HepG2 (cell line): ENCODE measurements around the gene RGS14. TPM values are rescaled to one million over a fixed set of nuclear protein-coding genes. Genes with fewer than 3 reads are reported as not detected.

Source experiments
- ATF2 ChIP-seq: sonication (generic); formaldehyde crosslinking; IDR thresholded peaks from 2 replicates; pipeline ENCODE4 v1.4.0; 2020; ENCODE audit warnings: missing genetic modification reagents
- CEBPG ChIP-seq: IDR thresholded peaks from 2 replicates; pipeline ENCODE4 v1.6.1; 2016
- CSRNP2 ChIP-seq: sonication (generic); formaldehyde crosslinking; conservative IDR thresholded peaks from 2 replicates; pipeline ENCODE4 v1.8.0; 2022; ENCODE audit warnings: low read depth, missing genetic modification reagents
- EHMT2 ChIP-seq: fragments of 200-600 bp; sonication (generic); IDR thresholded peaks from 2 replicates; pipeline ENCODE4 v1.7.0; 2017; ENCODE audit warnings: antibody characterized with exemption, low read depth, low read length, borderline replicate concordance
- FOSL1 ChIP-seq: sonication (generic); formaldehyde crosslinking; IDR thresholded peaks from 2 replicates; pipeline ENCODE4 v1.9.0; 2021; ENCODE audit warnings: missing genetic modification reagents, borderline replicate concordance
- GABPB1 ChIP-seq: IDR thresholded peaks from 2 replicates; pipeline ENCODE4 v1.6.1; 2016; ENCODE audit warnings: mild to moderate bottlenecking, missing genetic modification reagents, moderate library complexity, missing compliant biosample characterization
- GTF3A ChIP-seq: sonication (generic); formaldehyde crosslinking; conservative IDR thresholded peaks from 2 replicates; pipeline ENCODE4 v1.4.0; 2020; ENCODE audit warnings: mild to moderate bottlenecking, missing genetic modification reagents
- HOXA3 ChIP-seq: sonication (generic); formaldehyde crosslinking; IDR thresholded peaks from 2 replicates; pipeline ENCODE4 v1.5.0; 2020; ENCODE audit warnings: missing genetic modification reagents
- KLF16 ChIP-seq, 2 experiments: sonication (generic) in 1 of 2; formaldehyde crosslinking in 1 of 2; IDR thresholded peaks; 2 replicates each; pipeline versions ENCODE4 v1.6.1 to v1.8.0; 2016 to 2023; ENCODE audit warnings: missing genetic modification reagents in 2 of 2, missing compliant biosample characterization in 1 of 2
- MAF1 ChIP-seq: sonication (generic); formaldehyde crosslinking; IDR thresholded peaks from 2 replicates; pipeline ENCODE4 v1.5.0; 2020; ENCODE audit warnings: missing genetic modification reagents, borderline replicate concordance
- ONECUT2 ChIP-seq: sonication (generic); formaldehyde crosslinking; IDR thresholded peaks from 2 replicates; pipeline ENCODE4 v1.4.0; 2020; ENCODE audit warnings: missing genetic modification reagents
- PITX1 ChIP-seq: sonication (generic); formaldehyde crosslinking; IDR thresholded peaks from 2 replicates; pipeline ENCODE4 v1.5.1; 2020; ENCODE audit warnings: mild to moderate bottlenecking, missing genetic modification reagents
- RFX5 ChIP-seq: IDR thresholded peaks from 2 replicates; pipeline ENCODE4 v1.6.1; 2011; ENCODE audit warnings: low read depth, low read length, improper control_type of control experiment
- RFXAP ChIP-seq: sonication (generic); formaldehyde crosslinking; IDR thresholded peaks from 2 replicates; pipeline ENCODE4 v1.4.0; 2020; ENCODE audit warnings: missing genetic modification reagents, borderline replicate concordance
- SAP130 ChIP-seq: IDR thresholded peaks from 2 replicates; pipeline ENCODE4 v1.6.1; 2016; ENCODE audit warnings: low read depth
- SIX4 ChIP-seq: sonication (generic); formaldehyde crosslinking; IDR thresholded peaks from 2 replicates; pipeline ENCODE4 v1.4.0; 2020; ENCODE audit warnings: missing genetic modification reagents
- SOX6 ChIP-seq, 2 experiments: fragments of 450-650 bp in 1 of 2; sonication (generic) in 1 of 2; formaldehyde crosslinking in 1 of 2; IDR thresholded peaks; 2 replicates each; pipeline versions ENCODE4 v1.4.0 to v1.6.1; 2017 to 2020; ENCODE audit warnings: antibody characterized with exemption in 1 of 2, mild to moderate bottlenecking in 1 of 2, missing genetic modification reagents in 1 of 2
- SUZ12 ChIP-seq: fragments of 150-350 bp; IDR thresholded peaks from 2 replicates; pipeline ENCODE4 v1.6.1; 2014; ENCODE audit warnings: low read depth, low read length
- TRAFD1 ChIP-seq: sonication (generic); formaldehyde crosslinking; IDR thresholded peaks from 2 replicates; pipeline ENCODE4 v1.5.1; 2020; ENCODE audit warnings: missing genetic modification reagents, mild to moderate bottlenecking, borderline replicate concordance
- ZBTB7B ChIP-seq: sonication (generic); formaldehyde crosslinking; IDR thresholded peaks from 2 replicates; pipeline ENCODE4 v1.4.0; 2020; ENCODE audit warnings: missing genetic modification reagents
- ZFX ChIP-seq: sonication (generic); formaldehyde crosslinking; IDR thresholded peaks from 2 replicates; pipeline ENCODE4 v1.4.0; 2020; ENCODE audit warnings: mild to moderate bottlenecking, low read depth, missing genetic modification reagents, moderate library complexity
- ZMYM2 ChIP-seq: sonication (generic); formaldehyde crosslinking; IDR thresholded peaks from 2 replicates; pipeline ENCODE4 v1.8.0; 2022; ENCODE audit warnings: mild to moderate bottlenecking, missing genetic modification reagents
- ZMYM3 ChIP-seq: sonication (generic); formaldehyde crosslinking; IDR thresholded peaks from 2 replicates; pipeline ENCODE4 v1.5.1; 2020; ENCODE audit warnings: mild to moderate bottlenecking, missing genetic modification reagents
- ZNF17 ChIP-seq: sonication (generic); formaldehyde crosslinking; IDR thresholded peaks from 2 replicates; pipeline ENCODE4 v1.5.0; 2020; ENCODE audit warnings: mild to moderate bottlenecking, missing genetic modification reagents
- ZNF275 ChIP-seq: sonication (generic); formaldehyde crosslinking; IDR thresholded peaks from 2 replicates; pipeline ENCODE4 v1.8.0; 2022; ENCODE audit warnings: missing genetic modification reagents, mild to moderate bottlenecking, inconsistent platforms, borderline replicate concordance
- polyA plus RNA-seq, 8 experiments: library from polyadenylated mRNA; depleted of rRNA in 3 of 8; stranded (reverse) in 7 of 8; unstranded in 1 of 8; fragments of >200 nt; fragmentation: Illumina TruSeq in 4 of 8; extraction: Trizol in 4 of 8; gene quantifications; 2 replicates each; pipeline versions ENCODE4 v1.2.1 to v1.2.3, GENCODE V29; 2011 to 2016; ENCODE audit warnings: low read depth in 4 of 8, missing spikeins in 1 of 8, mixed read lengths in 1 of 8; ENCODE audit not compliant: insufficient read depth in 1 of 8
- total RNA-seq, 5 experiments: library from RNA; depleted of rRNA; stranded (reverse); fragments of >200 nt; fragmentation: Illumina TruSeq; extraction: Trizol; gene quantifications; 2 replicates each; pipeline ENCODE4 v1.2.3, GENCODE V29; 2016; ENCODE audit warnings: low read depth in 1 of 5

The RGS14 gene
- total and polyA plus RNA-seq, 2 of the 13 experiments (the other 11 are each of a cell fraction or from before 2014, with no cell fraction given), result 11.1 to 17.2 TPM

- TF ChIP-seq SAP130 (CRISPR knock-in tag), result peak; percentile 63; the same call in 1 of the 2 replicates
- no peak for TF ChIP-seq ZNF275 (CRISPR knock-in tag)
- 0 out of 2 replicates have a peak, but pooled peaks have one; percentile 21 for TF ChIP-seq MAF1 (CRISPR knock-in tag)
- TF ChIP-seq CEBPG, result no peak
- 0 out of 2 replicates have a peak, but pooled peaks have one; percentile 43 for TF ChIP-seq ATF2
- TF ChIP-seq ZBTB7B (CRISPR knock-in tag), result peak; percentile 86
- no peak for TF ChIP-seq RFX5
- TF ChIP-seq ZMYM3, result peak; percentile 28; the same call in 1 of the 2 replicates
- no peak for TF ChIP-seq SUZ12
- no peak for TF ChIP-seq CSRNP2 (CRISPR knock-in tag)
- peak; percentile 42; the same call in 1 of the 2 replicates for TF ChIP-seq GABPB1 (CRISPR knock-in tag)
- peak; percentile 90 for TF ChIP-seq ZFX
- peak; percentile 74 for TF ChIP-seq GTF3A (CRISPR knock-in tag)
- no peak for TF ChIP-seq SOX6 (IDR thresholded peaks at IDR 0.05)
- TF ChIP-seq SOX6 (CRISPR knock-in tag; IDR thresholded peaks at IDR 0.05), result peak; percentile 70
- TF ChIP-seq EHMT2, result no peak
- TF ChIP-seq ONECUT2, result no peak
- TF ChIP-seq TRAFD1, result no peak
- no peak for TF ChIP-seq SIX4 (CRISPR knock-in tag)
- 0 out of 2 replicates have a peak, but pooled peaks have one; percentile 7 for TF ChIP-seq ZMYM2
- 0 out of 2 replicates have a peak, but pooled peaks have one; percentile 30 for TF ChIP-seq RFXAP (CRISPR knock-in tag)
- TF ChIP-seq ZNF17, result no peak
- TF ChIP-seq PITX1, result 0 out of 2 replicates have a peak, but pooled peaks have one; percentile 35
- TF ChIP-seq HOXA3, result no peak
- TF ChIP-seq FOSL1 (CRISPR knock-in tag), result no peak
- peak in 1 of 2 experiments; percentile 54; a peak in 1 of 4 replicates for TF ChIP-seq KLF16 (CRISPR knock-in tag; IDR thresholded peaks at IDR 0.05)
Observed at GRCh38 chr5:177366528-177367322, 9.0 kb downstream of the RGS14 start (continued).
